HT1080 (cell line): Measurements from ENCODE around the gene IQGAP2. TPM values are rescaled to one million over a fixed set of nuclear protein-coding genes. Genes with fewer than 3 reads are reported as not detected.
A peak's percentile ranks its signal among the peaks of the same experiment; 100 is the strongest.
"Not testable (repeated sequence)": the region's sequence is repeated elsewhere in the genome, so short reads cannot be mapped to it uniquely, and the experiment has no call there.

Source experiments
- DNase-seq: peaks from one replicate; pipeline ENCODE4 v3.0.0-alpha.2; 2015; ENCODE audit warnings: low read depth
- small RNA-seq: library from RNA; depleted of rRNA; stranded (forward); fragments of <200 nt; gene quantifications from one replicate; pipeline ENCODE3, GENCODE V24; 2014
- total RNA-seq: library from RNA; depleted of rRNA; stranded (reverse); fragments of >200 nt; shearing (Covaris generic); gene quantifications from 2 replicates; pipeline ENCODE4 v1.2.3, GENCODE V29; 2014; rRNA removed

The IQGAP2 gene
- total RNA-seq, 1 experiment from 2014 or later = 0.16 TPM

DNA sequence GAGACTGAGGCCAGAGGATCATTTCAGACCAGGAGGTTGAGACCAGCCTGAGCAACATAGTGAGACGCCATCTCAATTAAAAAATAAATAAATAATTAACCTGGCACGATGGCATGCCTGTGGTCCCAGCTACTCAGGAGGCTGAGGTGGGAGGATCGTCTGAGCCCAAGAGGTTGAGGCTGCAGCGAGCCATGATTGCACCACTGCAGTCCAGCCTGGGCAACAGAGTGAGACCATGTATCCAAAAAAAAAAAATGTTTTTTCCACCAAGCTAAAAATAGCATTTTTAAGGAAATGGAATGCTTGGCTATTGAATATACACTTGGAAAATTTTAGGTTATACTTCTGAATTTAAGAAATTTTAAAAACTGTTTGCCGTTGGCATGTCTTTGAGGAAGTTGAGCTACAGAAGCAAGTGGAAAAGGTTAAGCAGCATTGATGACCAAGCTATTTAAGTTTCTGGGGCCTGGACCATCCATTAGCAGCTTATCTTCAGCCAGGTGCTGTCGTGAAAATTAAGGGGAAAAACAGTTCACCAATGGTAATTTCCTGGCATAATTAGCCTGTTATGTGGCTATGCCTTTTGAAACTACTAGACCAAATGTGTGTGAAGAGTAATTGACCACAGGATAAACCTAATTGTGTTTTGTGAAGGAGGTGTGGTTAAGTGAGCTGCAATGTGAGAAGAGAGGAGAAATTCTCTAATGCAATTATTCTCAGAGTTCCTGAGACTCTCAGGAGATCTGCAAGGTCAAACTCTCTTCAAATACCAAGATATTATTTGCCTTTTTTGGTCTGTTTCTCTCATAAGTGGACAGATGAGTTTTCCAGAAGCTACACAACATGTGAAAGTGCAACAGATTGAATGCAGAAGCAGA is 333.8 kb downstream of the IQGAP2 start:
- DNase-seq = no peak

DNA sequence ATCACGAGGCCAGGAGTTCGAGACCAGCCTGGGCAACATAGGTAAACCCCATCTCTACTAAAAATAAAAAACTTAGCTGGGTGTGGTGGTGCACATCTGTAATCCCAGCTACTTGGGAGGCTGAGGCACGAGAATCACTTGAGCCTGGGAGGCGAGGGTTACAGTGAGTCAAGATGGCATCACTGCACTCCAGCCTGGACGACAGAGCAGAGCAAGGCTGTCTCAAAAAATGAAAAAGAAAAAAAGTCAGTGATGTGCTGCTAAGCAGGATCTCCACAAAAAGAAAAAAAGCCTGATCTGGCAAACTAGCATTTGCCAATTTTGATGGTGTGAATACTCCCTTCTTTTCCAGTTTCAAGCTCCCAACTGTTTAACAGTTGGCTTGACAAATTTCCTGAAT is 334.8 kb downstream of the IQGAP2 start:
- DNase-seq = peak; percentile 44

DNA sequence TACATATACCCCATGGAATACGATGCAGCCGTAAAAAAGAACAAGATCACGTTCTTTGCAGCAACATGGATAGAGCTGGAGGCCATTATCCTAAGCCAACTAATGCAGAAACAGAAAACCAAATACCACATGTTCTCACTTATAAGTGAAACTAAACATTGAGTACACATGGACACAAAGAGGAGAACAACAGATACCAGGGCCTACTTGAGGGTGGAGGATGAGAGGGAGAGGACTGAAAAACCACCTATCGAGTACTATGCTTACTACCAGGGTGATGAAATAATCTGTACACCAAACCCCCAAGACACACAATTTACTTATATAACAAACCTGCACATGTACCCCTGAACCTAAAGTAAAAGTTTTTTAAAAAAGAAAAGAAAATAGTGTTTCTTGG is 338.4 kb downstream of the IQGAP2 start:
- not testable (repeated sequence) for DNase-seq

DNA sequence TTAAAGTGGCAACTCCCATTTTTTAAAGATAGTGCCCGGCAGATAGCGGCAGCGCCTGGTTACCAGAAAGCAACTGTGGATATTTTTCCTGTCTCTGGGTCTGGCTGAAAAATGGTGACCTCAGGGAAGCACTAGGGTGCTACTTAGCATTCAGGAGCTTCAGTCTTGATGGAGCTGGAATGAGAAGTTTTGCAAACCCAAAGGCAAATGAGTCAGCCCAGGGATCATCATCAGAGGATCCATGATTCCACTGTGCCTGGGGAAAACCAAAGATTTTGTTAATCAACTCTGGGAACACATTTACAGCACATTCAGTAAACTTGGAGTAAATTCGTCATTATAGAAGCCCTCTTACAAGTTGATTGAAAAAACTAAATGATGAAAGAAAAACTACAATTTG is 339.5 kb downstream of the IQGAP2 start:
- no peak for DNase-seq

DNA sequence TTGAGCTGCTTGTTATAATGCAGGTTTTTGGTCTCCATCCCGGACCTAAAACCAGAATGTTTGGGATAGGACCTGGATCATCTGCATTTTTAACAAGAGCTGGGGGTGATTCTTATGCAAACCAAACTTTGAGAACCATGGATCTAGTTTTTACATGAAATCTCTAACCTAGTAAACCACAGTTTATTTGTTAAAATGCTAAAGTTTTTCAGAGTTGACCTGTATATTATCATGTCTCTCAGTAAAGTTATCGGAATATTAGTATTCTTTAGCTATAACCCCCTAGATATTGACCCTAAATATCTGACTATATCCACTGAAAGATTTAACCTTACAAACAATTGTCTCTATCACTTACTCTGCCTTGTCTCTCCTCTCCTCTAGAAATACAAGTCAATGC is 341.5 kb downstream of the IQGAP2 start:
- no peak for DNase-seq

DNA sequence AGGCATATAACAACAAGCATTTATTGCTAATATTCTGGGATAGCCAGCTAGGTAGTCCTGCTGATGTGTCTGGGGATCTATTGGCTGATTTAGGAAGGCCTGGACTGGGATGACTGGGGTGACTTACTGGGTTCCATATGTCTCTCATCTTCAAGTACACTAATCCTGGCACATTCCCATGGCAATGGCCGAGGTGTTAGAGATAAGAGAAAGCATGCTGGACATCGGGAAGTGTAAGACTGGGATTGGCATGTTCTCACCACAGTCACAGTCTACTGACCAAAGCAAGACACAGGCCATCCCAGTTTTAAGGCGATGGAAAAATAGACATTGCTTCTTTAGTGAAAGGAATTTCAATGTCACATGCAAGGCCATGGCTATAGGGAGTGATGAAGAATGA is 342.6 kb downstream of the IQGAP2 start:
- no peak for DNase-seq

DNA sequence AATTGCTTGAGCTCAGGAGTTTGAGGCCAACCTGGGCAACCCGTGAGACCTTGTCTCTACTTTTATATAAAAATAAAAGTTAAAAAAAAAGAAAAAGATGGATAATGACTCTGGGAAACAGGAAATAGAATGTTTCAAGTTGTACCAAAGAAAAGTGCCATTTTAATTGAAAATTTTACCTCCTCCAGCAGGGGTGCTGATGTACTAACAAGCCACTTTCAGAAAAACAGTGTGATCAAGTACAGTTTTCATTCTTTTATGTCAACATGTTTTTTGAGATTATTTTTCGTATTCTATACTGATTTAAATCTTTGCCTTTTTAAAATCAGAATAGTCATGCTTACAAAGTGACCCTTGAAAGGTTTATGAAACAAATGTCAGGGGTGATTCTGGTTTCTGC is 343.6 kb downstream of the IQGAP2 start:
- DNase-seq = no peak

DNA sequence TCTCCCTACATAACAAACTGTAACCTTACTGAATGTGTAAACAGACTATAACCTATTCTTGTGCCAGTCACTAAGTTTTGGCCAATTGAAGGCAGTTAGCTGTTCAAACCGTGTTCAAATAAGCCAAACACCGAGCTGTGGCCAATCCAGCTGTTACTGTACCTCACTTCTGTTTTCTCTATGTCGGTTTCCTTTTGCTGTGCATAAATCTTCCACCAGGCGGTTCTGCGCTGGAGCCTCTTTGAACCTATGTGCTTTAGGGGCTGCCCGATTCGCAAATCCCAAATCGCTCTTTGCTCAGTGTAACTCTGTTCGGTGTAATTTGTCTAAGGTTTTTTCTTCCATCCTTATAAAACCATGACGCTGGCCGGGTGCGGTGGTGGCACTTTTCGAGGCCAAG is 344.6 kb downstream of the IQGAP2 start:
- DNase-seq = no peak

DNA sequence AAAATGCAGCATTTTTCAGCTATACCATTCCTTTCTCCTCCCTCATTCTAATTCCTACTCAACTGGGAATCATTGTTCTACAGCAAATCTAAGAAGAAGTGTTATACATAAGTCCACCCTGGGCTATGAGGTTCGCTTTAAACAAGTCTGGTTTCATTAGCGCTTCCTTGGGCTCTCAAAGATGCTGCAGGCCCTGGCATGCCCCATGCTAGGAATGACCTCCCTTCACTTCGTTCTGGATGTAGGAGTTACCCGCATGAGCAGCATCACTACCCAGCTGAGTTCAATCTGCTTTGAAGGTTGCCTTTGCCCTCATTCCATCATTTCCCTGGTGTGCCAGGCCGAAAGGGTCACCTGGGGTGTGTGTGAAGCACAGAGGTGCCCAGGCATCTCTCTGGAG is 348.2 kb downstream of the IQGAP2 start:
- DNase-seq = no peak

DNA sequence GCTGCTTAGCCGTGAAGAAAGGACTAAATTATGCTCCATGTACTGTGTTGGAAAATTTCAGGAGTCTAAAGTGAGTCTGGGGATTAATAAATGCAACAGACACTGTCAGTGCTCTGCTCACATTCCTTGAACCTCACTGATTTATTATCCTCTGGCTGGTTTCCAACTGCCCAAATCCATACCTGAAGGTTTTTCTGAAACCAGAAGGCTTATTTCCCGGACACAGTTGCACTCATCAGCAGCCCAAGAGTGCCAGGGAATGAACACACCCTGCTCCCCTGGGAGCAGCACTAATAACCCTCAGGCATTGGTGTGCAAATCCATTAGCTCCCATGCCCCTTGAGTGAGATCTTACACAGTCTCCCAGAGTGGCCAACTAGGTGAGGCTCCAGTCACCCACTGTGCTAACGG is 351.6 kb downstream of the IQGAP2 start:
- no peak for DNase-seq

DNA sequence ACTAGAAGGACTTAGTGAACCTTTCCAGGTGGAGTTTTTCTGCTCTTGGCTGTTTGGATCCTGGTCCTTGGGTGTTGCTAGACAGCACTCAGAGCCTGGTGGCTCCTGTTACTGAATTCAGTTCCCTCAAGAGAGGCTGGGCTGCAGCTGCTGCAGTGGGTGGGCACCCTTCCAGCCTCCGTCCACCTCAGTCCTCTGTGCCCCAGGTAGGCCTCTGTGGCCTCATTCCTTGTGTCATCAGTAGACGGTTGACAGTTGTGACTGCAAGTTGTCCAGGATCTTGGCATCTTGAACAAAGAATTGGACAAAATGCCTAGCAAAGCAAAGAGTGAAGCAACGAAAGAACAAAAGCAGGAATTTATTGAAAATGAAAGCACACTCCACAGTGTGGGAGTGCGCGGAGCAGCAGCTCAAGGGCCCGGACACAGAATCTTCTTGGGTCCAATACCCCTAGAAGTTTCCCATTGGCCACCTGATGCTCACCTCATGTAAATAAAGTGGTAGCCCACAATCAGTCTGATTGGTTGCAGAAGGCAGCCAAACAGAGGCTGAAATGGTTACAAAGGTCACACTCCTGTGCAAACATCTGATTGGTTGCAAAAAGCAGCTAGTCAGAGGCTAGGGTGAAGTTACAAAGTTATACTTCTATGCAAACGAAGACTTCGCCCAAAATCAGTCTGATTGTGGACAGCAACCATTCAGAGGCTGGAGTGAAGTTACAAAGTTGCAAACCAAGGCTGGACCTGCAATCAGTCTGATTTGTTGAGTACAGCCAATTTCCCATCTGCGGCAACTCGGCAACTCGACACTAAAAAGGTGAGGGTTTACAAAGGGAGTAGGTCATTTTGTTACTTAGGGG is 352.9 kb downstream of the IQGAP2 start:
- DNase-seq = no peak

DNA sequence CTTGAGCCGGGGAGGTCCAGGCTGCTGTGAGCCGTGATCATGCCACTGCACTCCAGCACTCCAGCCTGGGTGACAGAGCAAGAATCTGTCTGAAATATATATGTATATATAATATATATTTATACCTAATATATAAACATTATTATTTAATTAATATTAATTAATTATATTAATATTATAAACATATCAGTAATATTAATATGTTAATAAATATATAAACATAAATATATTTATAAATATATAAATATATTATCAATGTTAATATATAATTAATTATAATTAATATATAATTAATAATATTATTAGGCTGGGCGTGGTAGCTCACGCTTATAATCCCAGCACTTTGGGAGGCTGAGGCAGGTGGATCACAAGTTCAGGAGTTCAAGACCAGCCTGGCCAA is 354.0 kb downstream of the IQGAP2 start:
- no peak for DNase-seq

Small RNA genes lying within 50 kb of the gene (small RNA-seq; reads per million reads assigned to genes)
- gene RF02154 (not detected), gene RF02155 (not detected)

Other genes starting within 250 kb of the IQGAP2 start
- gene F2RL2, start 220.1 kb downstream of the IQGAP2 start, total RNA-seq = 2.8 and 4.1 TPM in 2 replicates